GM19240 (cell line): ENCODE measurements around the gene STAM.
A peak's percentile ranks its signal among the peaks of the same experiment; 100 is the strongest.

Experiments used
- DNase-seq: peaks from one replicate; pipeline ENCODE4 v3.0.0; 2011; ENCODE audit warnings: low spot score; ENCODE audit not compliant: insufficient read length

Gene STAM

DNA sequence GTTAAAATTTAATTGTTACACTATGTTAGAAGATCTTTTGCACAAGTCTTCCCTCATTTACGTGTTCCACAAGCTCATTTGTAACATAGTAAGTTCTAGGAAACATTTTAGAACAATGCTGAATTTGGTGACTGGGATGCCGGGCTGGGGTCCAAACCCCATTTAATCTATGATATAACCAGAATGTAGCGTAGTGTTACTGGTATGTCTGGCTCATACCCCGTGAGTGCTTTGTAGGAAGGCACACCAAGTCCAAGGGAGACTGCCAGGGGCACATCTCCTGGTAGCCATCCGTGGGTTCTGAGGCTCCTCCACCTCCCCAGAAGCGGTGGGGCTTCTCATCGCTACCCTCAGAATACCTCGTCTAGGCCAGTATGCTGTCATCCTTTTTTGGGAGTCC is 86.7 kb downstream of the STAM start:
- no peak for DNase-seq

DNA sequence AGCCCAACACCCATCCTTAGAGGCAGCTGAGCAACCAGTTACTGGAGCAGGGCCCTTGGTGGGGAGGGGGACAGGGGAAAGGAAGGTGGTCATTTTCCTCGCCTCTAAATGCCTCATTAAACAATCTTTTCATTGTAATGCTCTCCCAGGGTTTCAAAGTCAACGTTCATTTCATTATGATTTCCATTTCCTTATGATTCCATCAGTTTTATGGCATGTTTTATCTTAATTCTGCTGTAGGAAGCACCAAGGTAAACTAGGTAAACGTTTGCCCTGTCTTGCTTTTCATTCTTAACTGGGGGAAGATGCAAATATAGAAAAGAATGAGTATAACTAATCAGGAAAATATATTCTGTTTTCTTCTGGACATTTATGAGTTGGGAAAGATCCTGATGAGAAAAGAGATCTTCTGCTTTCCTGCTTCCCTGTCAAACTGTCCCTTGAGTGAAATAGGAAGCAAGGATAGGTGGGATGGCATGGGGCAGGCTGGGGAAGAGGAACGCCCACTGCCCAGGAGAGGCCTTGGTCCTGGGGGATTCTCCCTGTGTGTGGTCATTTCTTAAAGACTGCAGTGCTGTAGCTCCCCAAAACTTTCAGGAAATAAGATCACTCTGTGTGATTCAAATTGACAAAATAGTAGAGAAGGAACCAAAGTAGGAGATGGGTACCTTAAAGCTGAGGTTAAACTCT is 87.5 kb downstream of the STAM start:
- no peak for DNase-seq

DNA sequence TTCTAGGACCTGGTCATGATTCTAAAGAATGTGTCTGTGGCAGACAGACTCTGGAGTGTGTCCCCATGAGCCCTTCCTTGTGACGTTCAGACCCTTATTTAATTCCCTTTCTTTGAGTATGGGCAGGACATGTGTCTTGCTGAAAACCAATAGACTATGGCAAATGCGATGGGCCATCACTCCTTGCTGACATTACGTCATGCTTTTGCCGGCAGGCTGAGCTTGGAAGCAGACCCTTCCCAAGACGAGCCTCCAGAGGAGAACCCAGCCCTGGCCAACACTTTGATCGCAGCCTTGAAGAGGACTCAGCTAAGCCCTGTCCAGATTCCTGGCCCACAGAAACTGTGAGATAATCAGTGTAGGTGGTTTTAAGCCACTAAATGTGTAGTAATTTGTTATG is 89.7 kb downstream of the STAM start:
- DNase-seq = no peak

DNA sequence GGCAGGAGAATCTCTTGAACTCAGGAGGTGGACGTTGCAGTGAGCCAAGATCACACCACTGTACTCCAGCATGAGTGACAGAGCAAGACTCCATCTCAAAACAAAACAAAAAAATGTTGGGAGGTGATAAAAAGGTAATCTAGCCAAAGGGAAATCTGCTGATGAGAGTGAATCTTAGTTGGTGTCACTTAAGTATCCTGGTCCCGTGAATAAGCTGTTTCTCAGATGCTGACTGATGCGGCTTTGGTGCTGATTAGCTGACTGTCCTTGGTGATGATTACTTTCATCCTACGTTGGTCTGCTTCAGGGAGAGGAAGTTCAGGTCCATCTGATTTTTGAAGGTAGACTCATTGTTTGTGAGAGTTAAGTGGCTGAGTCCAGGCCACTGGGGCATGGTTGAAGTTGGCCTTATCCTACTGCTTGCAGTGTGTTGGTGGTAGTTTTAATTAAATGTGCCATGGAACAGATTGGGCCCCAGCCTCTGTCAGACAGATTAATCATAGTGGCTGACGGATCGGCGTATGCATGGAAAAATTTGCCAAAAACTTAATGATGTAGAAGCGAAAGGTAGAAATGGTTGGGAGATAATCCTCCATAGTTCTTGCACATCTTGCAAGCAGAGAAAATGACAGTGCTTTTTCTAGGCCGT is 90.6 kb downstream of the STAM start:
- no peak for DNase-seq

DNA sequence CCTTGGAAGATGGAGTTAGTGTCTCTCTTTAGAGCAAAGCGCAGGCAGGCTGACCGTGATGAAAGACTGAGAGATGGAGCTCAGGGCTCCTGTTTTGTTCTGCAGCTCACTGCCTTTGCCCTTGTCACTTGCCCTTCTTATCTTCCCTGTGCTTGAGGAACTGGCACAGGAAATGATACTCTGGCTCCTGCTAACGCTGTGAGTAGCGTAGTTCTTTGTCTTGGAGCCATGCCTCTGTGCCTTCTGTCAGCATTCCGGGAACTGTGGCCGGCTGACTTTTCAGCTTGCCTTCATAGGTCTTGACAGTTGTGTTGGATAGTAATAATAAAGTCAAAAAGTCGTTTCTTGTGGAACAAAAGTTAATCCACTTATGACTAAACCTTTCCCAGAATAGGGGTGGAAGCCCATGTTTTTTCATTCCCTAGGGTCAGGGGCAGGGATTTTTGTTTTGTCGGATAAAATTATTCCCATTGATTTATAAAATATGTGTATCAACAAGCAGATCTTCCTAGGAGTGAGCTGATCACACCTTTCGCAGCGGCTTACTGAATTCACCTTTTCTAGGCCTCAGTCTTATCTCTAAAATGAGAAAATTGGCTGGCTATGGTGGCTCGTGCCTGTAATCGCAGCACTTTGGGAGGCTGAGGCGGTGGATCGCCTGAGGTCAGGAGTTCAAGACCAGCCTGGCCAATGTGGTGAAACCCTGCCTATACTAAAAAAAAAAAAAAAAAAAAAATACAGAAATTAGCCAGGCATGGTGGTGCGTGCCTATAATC is 91.4 kb downstream of the STAM start:
- DNase-seq = no peak

DNA sequence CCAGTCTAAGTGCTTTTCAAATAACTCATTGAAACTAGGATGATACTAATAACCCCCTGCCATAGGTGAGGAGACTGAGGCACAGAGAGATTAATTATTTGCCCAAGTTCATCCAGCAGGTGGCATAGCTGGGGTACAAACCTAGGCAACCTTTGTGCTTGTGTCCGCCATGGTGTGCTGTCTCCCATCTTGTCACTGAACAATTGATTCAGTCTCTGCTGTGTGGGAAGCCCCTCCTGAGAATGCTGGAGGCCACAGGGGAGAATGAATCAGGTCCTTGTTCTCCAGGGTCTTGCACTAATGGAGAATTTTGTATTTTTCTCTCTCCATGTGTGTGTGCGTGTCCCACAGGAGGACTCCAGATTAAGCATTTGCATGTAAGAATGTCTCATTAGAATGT is 92.3 kb downstream of the STAM start:
- DNase-seq = no peak

DNA sequence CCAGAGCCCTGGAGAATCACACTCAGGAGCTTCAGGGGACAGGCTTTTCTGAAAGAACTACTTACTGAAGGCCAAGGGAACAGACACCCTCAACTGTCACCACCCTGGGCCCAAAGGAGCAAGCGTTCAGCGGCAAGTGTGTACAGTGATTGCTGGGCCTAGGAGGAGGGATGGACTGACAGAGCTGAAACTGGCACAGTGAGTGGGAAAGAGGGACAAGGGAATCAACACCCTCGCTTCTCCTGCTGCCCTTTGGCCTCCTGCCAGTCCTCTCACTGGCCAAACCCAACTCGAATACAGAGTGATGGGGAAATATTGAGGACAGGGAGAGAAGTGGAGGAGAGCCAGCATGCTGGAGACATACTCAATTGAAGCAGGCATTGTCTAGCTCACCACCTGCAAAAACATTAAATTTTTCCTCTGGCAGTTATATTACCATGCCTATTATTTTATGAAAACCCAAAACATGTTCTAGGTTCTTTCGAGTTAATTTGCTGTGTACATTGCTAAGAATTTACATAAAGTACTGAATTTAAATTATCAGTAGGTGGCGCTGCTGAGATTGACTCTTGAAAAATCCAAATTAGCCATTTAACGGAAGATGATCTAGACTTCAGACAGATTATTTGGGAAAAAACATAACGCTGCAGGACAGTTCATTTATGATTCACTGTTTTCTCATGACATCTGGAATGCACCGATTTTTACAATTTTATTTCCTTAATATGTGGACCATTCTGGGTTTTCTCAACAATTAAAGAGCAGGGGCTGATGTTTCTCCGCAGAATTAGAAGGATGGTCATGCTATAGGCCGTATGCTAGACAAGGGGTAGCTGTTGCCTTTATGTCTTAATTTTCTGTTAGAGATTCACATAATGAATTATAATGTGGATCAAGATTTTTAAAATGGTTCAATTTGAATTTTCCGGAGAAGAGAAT is 93.3 kb downstream of the STAM start:
- DNase-seq = no peak

DNA sequence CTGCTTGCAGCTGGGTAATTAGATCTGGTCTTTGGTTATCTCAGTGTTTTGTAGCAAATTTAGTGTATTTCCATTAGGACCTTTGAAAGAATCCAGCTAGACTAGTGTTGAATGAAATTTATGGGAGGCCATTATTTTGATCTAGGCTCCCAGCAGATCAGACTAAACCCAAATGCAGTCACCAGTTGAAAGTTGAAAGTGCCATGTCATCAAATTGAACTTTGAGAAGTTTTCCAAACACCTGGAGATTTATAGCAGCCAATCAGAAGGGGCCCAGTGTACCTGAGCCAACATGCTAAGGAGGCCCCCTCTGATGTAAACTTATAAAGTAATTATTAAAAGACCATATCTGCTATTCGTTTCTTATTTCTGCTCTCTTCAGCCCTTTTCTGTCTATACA is 96.7 kb downstream of the STAM start:
- no peak for DNase-seq

DNA sequence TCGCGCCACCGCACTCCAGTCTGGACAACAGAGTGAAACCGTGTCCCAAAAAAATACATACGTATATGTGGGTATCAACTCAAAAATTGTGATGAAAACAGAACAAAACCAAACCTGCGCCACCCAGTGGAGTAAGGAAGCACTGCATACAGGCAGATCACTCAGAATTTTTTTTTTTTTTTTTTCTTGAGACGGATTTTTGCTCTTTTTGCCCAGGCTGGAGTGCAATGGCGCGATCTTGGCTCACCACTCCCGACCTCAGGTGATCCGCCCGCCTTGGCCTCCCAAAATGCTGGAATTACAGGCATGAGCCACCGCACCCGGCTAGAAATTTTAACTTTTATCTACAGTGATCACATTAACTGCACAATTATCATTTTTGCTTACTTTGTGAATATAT is 99.0 kb downstream of the STAM start:
- DNase-seq = no peak

DNA sequence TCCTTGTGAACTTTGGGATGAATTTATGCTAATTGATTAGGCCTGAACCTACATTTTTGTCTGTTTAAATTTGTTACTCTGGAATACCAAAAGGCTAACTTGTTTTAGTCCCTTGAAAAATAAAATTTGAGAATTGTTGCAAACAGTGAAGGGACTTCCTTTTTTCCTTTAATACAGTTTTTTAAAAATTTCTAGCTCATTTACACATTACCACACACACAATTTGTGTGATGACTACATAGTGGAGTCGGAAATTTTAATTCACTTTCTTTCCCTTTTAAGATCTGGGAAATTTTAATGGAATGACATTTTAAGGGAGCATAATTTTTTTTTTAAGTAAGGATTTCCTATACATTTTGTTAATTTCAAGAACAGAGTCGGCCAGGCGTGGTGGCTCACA is 99.5 kb downstream of the STAM start:
- DNase-seq = no peak

DNA sequence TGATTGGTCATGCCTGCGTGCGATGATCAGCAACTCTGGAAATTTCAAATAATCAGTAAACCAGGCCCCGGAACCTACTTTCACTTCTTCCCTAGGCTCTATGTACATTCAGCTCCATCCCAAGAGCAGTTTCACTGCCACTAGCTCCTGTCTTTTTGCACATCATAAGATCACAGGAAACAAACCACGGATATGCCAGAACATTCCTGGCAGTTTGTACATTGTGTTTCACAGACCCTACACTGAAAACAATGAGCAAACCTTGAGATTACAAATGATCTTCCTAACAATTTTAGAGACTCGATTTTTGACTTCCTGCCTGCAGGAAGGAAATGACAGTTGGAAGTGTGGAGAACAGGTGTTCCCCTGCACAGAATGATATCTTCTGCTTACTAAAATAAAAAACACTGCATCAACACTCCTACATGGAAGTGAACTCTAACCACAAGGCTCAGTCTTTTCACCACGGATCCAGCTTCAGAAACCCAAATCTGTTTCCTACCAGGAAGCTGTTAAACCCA is 100.5 kb downstream of the STAM start:
- DNase-seq = no peak

DNA sequence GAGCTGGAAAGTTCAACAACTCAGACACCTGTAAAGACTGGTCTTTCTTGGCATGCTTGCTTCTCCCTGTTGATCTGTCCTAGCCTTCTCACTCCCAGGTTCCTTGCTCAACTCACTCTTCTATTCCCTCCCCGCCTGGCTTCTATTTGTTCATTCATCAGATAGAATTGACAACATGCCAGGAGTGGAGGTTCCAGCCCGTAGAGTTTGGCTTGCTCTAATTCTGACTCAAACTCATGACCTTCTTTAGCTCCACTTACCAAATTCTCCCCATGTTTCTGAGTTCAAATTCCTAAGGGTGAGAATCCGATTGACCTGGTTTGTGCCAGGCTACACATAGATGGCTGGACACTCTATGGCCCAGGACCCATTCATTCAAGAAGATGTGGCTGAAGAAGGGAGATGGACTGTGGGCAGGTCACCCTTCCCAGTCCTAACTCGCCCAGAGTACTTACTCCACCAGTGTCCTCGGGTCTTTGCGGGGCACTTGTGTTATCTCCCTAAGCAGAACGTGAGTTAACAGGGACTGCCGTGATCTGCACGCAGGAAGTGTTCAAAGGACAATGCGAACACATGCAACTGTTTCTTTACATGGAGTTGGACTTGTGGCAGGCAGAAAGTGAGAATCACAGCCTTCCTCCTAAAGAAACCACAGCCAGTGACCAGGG is 104.1 kb downstream of the STAM start:
- DNase-seq = no peak

DNA sequence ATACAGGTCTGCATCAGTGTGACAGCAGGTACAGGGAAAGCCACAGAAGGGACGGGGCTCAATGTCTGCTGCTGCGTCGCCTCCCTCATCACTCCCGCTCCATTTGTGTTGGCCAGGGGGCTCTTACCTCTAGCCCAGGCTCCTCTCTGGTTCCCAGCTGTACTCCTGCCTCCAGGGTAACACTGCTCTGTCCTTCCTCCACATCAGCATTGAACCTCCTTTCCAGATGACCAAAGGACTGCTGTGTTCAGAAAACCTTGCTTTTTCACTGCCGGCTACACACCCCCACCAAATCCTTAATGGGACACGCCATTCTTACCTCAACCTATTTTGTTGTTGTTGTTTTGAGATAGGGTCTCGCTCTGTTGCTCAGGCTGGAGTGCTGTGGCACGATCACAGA is 105.9 kb downstream of the STAM start:
- no peak for DNase-seq

DNA sequence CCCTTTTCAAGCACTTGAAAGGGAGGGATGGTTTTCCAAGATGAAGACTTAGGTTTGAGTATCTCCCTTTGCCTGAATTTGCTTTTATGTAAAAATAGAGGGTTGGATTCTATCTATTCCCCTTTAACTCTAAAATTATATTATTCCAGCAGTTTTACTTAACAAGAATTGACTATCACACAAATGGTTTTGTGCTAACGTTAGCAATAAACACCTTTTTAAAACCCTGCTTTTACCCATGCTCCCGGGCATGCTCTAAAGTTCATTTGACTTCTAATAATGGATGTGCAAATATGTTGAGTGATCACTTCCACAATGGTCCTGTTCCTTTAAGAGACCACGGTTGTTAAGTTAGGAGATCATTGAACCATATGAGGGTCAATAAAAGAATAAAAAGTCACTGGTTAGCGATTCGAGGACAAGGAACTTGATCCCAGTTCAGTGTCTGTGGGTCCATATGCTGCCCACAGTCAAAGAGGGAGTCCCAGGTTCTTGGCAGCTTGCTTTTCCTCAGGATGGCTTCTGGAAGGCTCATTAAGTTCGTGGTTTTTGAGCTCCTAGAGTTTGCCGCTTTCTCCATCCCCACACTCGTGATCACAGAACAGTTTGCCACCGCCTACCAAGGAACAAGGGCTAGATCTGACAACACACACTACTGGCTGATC is 108.0 kb downstream of the STAM start, which contains the start of gene TMEM236:
TSS of gene TMEM236 (plus strand) at position 421 of the 665 bp plus-strand sequence. CDS start at position 516, 95 bp downstream.
- no peak for DNase-seq

DNA sequence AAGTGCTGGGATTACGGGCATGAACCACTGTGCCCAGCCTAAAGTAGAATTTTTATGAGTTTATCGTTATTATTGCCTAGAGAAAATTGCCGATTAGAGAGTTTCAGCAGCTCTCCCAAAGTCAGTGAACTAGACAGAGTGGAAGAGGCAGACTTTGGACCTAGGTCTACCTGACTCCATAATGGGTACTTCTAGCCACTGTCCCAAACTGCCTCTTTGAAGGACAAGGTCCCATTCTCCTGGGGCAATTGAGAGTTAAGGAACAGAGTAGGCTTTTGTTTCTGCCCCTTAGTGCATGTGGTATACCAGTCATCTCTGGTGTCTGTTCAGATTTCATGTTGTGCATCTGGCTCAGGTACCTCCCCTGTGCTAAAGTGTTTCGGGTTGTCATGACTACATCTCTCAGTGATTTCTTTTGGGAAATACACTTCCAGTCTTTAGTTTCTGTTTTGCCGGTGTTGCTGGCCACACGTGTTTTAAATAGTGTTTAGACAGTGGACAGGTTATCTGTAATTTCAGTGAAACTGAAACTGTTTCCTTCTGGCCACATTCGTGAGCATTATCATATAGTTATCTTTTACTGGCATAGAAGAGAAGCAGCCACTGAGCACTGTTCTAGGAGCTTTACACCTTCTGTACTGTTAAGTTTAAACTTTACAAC is 112.7 kb downstream of the STAM start:
- peak; percentile 52 for DNase-seq

DNA sequence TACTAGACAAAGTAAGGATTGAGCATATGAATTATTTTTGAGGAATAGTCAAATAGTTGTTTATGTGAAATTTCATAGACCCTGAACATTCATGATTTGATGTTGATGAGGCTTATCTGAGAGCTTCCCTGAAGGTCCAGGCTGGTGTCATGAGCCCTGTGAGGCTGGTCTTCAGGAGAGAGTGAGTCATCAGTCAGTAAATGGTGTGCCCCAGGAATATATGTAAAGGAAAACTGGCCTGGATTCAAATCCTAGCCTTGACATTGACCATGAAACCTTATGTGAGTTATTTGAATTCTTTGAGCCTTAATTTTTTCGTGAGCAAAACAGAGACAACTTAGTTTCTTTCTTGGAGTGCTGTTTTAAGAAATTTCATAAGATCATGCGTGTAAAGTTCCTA is 114.2 kb downstream of the STAM start:
- DNase-seq = no peak

DNA sequence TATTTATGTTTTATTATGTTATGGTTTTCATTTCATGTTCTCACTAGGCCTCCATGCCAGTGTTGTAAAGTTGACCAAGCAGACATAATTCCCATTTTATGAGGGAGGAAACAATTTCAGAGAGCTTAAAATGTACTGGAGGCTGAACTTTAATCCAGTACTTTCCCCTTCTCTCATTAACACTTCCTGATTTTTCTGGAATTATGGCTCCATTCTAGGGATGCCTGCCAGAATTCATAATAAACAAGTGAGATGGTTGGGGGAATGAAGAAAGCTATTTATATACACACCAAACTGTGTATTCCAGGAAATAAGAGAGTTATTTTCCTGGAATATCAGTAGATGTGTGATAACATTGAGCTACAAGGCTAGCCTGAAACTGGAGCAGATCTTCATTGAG is 114.9 kb downstream of the STAM start:
- DNase-seq = no peak

DNA sequence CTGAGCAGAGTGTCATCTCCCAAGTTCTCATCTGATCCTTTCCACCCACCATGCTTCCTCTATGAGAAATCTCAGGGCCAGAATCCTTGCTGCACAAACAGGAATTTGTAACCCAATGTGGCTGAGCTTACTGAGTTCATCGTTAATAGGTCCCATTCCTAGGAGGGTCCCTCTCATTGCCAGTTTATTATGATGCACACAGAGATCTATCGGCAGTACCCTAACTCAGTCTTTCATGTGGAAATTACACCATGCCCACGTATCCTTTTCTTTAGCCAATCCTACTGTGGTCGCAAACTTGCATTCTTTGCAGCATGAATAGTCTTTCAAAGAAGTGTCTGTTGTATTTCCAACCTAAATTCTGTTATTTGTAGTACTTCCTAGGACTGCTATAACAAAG is 120.2 kb downstream of the STAM start:
- DNase-seq = no peak

DNA sequence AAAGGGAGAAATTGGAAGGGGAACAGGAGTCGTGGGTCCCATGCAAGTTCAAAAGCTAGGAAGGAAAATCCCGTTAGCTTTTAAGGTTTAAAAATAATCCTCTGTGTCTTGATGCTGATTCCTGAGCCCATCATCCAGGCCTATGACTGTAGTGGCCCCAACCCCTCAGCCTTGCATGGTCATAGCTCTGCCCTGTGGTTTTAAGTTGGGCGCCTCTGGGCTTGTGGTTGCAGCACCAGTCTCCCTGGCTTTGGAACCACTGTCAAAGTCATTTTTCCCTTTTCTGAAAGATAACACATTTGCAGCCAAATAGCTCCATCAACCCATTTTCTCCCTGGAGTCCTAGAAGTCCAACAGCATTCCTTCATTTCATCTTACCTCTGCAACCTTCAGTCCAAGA is 121.7 kb downstream of the STAM start:
- DNase-seq = no peak
